NT2/D1 (cell line): ENCODE measurements around the gene OR1A1.

ENCODE experiments used
- SUZ12 ChIP-seq: IDR thresholded peaks from 2 replicates; pipeline ENCODE4 v1.6.1; 2011; ENCODE audit not compliant: insufficient read length, insufficient read depth; ENCODE audit errors: extremely low read depth
- YY1 ChIP-seq: IDR thresholded peaks from 2 replicates; pipeline ENCODE4 v1.6.1; 2011; ENCODE audit not compliant: insufficient read length, insufficient read depth
- ZNF274 ChIP-seq: IDR thresholded peaks from 2 replicates; pipeline ENCODE4 v1.6.1; 2011; ENCODE audit warnings: mild to moderate bottlenecking, low read depth, low read length

DNA sequence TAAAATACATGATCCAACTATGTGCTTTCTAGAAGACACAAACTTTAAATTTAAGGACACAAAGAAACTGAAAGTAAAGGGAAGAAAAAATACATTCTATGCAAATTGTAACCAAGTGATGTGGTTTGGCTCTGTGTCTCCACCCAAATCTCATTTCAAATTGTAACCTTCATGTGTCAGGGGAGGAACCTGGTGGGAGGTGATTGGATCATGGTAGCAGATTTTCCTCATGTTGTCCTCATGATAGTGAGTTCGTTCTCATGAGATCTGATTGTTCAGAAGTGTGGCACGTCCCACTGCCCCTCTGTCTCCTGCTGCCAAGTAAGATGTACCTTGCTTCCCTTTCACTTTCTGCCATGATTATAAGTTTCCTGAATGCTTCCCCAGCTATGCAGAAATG is 15.0 kb downstream of the OR1A1 start:
- TF ChIP-seq SUZ12, result no peak
- no peak for TF ChIP-seq ZNF274
- no peak for TF ChIP-seq YY1
